ENCODE measurements around the gene CDC16.
A peak's percentile ranks its signal among the peaks of the same experiment; 100 is the strongest.
"Not testable (repeated sequence)": the region's sequence is repeated elsewhere in the genome, so short reads cannot be mapped to it uniquely, and the experiment has no call there.

Gene CDC16

GRCh38 chr13:114264313-114264712 lies 29.6 kb downstream of the CDC16 start:
- not testable (repeated sequence) for DNase-seq (ENCODE audit: low spot score)

GRCh38 chr13:114264886-114265611 lies 30.4 kb downstream of the CDC16 start:
- peak; percentile 67 for DNase-seq (ENCODE audit: low spot score)

- no peak for DNase-seq (ENCODE audit: low spot score)
These were observed 31.5 kb downstream of the CDC16 start for GRCh38 chr13:114266241-114266640.

GRCh38 chr13:114268344-114269280 lies 33.9 kb downstream of the CDC16 start:
- DNase-seq (ENCODE audit: low spot score), result no peak

GRCh38 chr13:114269281-114269770 lies 34.6 kb downstream of the CDC16 start:
- DNase-seq (ENCODE audit: low spot score), result no peak

- DNase-seq (ENCODE audit: low spot score), result no peak
These were observed 38.3 kb downstream of the CDC16 start for GRCh38 chr13:114272977-114273376.

- DNase-seq (ENCODE audit: low spot score), result no peak
These were observed 40.6 kb downstream of the CDC16 start for GRCh38 chr13:114275304-114275703.

GRCh38 chr13:114279146-114279545 lies 44.4 kb downstream of the CDC16 start:
- DNase-seq (ENCODE audit: low spot score), result no peak

GRCh38 chr13:114279758-114280355 lies 45.2 kb downstream of the CDC16 start:
- no peak for DNase-seq (ENCODE audit: low spot score)

GRCh38 chr13:114281351-114282040 lies 46.8 kb downstream of the CDC16 start, which contains the start of gene UPF3A:
Gene UPF3A (plus strand): TSS chr13:114281601. CDS start chr13:114281640, 39 bp downstream.
- peak; percentile 87 for DNase-seq (ENCODE audit: low spot score)

GRCh38 chr13:114282041-114282670 lies 47.5 kb downstream of the CDC16 start:
- peak; percentile 72 for DNase-seq (ENCODE audit: low spot score)

GRCh38 chr13:114283576-114283975 lies 48.9 kb downstream of the CDC16 start:
- no peak for DNase-seq (ENCODE audit: low spot score)

- no peak for DNase-seq (ENCODE audit: low spot score)
These were observed 50.0 kb downstream of the CDC16 start for GRCh38 chr13:114284680-114285079.

GRCh38 chr13:114285166-114285808 lies 50.6 kb downstream of the CDC16 start:
- no peak for DNase-seq (ENCODE audit: low spot score)

- peak; percentile 64 for DNase-seq (ENCODE audit: low spot score)
These were observed 52.1 kb downstream of the CDC16 start for GRCh38 chr13:114286808-114287207.

GRCh38 chr13:114288157-114288591 lies 53.5 kb downstream of the CDC16 start:
- DNase-seq (ENCODE audit: low spot score), result no peak

- DNase-seq (ENCODE audit: low spot score), result no peak
These were observed 61.8 kb downstream of the CDC16 start for GRCh38 chr13:114296448-114296847.

- DNase-seq (ENCODE audit: low spot score), result no peak
These were observed 62.2 kb downstream of the CDC16 start for GRCh38 chr13:114296902-114297301.

GRCh38 chr13:114298866-114299265 lies 64.2 kb downstream of the CDC16 start:
- DNase-seq (ENCODE audit: low spot score), result no peak

GRCh38 chr13:114299604-114300305 lies 65.1 kb downstream of the CDC16 start:
- DNase-seq (ENCODE audit: low spot score), result no peak

Data from hepatic stellate cell (primary cell).